GM19397 (cell line): ENCODE data around the gene RGS8.
"Not testable (repeated sequence)": the region's sequence is repeated elsewhere in the genome, so short reads cannot be mapped to it uniquely, and the experiment has no call there.

Experiments used
- ATAC-seq: cut with Tn5 transposase; IDR thresholded peaks from one replicate; pipeline ENCODE4 v1.9.1; 2021; ENCODE audit warnings: mild to moderate bottlenecking, moderate library complexity; ENCODE audit not compliant: unreplicated experiment

RGS8 gene

DNA sequence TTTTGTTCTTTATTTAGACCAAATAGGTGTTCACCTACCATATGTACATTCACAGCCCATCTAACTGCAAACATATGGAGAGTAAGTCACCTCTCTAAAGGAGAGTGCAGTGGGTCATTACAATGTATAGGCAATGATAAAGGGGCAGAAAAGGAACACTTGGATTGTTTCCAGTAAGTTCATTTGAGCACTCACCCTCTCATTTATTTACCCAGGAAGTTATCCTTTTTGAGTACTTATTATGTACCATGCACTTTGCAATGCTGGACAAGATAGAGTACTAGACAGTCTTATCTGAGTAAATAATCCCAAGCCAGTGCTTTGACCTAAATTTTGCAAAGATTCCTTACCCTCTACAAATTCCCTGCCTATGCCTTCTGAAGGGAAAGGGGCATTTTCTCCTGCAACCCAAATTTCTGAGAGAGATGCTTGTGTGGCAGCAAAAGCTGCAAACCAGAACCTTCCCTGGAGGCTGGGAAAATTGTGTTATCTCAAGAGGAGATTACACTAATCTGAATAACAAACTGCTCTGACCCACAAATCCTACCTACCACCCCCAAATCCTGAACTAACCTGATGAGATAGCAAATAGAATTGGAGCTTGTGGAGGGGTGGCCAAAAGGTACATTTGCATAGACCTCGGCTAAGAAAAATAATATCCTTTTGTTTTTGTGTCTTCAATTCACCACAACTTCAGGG lies 18.6 kb upstream of the RGS8 start:
- ATAC-seq, result no peak

DNA sequence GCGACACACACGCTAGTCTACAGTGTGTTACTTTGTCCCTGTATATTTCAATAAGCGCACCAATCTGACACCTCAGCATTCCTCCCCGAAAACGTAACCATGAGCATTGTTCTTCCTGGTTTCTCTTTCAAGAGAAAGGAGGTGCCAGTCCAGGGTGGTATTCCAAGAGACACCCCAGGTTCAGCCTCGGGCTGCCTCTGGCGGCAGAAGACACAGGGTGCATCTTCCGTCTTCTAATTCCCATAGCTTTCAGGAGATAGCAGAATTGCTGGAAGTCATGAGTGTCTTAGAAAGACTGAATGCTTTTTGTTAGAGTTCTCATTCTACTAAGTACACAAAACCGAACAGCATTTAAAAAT lies 15.9 kb upstream of the RGS8 start:
- ATAC-seq, result no peak

DNA sequence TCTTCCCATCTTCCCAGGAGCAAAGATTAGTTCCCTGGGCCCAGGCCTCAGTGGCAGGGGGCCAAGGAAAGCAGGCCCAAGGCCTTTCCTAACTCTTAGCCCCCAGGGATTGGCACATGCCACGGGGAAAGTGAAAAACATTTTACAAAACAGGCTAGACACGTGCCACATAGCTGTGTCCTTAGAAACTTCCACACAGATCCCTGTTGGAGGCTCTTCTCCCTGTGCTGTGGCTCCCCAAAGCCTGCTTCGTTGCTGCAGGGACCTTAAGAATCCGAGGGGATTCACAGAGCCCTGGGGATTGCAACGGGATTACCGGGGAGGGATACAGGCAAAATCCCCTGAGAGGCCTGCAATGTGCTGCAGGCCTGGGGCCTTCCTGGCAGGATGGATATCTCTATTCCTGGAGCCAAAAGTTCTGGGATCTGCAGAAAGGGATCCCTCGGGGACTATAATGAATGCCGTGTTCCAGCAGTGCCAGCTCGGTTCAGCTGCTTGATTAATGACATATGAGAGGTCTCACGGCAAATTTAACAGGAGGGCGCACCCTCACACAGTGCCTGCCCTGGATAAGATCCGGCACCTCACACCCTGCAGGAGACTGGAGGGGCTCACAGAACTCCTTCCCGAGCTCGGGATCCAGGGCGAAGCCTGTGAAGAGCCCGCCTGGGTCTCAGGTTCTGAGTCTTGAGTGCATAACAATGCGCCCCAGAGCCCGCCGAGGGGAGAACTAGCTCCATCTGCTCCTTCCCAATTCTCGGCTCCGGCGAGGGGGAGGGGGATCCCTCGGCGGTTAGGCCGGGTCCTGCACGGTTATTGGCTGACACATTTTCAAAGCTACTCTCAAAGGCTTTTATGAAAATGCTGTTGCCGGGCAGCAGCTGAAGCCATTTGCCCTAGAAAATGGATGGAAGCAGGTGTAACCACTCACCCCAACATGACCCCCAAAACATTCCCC lies 15.3 kb upstream of the RGS8 start:
- ATAC-seq, result no peak

DNA sequence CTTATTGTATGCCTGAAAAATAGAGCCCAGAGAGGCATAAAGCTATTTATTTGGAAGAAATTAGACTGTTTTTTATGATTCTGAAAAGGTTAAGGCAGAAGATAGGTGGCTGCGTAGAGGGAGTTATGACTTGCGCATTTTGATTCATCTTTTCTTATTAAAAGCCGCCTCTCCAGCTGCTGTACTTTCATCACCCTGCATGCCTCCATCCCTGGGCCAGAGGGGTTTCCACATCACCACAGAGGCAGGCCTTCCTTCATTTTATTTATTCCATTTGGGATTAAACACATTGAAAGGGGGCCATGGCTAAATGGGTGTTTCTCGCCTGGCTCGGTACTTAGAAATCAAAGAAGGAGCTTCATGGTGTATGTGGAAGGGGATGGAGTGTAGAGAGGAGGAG lies 14.6 kb upstream of the RGS8 start:
- no peak for ATAC-seq

GRCh38 chr1:182693139-182693538 lies 8.8 kb upstream of the RGS8 start:
- not testable (repeated sequence) for ATAC-seq

- no peak for ATAC-seq
Observed at GRCh38 chr1:182690886-182691443, 6.6 kb upstream of the RGS8 start.

DNA sequence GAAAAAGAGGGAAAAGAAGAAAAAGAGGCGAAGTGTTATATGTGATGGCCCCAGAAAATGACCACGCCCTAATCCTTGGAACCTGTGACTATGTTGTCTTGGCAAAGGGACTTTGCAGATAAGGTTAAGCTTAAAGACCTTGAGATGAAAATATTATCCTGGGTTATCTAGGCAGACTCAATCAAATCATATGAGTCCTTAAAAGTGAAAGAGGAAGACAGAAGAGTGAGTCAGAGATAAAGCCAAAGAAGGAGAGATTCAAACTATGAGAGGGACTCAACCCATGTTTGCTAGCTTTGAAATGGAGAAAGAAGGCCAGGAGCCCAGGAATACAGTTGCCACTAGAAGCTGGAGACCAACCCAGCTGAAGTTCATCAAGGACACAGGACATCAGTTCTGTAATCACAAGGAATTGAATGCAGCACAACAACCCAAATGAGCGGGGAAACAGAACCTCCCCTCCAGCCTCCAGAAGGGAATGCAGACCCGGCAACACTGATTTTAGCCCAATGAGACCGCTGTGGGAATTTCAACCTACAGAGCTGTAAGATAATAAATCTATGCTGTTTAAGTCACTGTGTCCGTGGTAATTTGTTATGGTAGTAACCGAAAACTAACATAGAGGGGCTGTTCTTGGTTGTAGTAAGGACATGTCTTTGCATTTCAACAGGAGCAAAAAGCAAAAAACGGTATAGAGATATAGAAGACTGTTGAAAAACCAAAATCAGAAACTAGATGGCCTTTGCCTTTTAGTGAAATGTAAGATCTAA lies 4.2 kb upstream of the RGS8 start:
- ATAC-seq, result no peak

DNA sequence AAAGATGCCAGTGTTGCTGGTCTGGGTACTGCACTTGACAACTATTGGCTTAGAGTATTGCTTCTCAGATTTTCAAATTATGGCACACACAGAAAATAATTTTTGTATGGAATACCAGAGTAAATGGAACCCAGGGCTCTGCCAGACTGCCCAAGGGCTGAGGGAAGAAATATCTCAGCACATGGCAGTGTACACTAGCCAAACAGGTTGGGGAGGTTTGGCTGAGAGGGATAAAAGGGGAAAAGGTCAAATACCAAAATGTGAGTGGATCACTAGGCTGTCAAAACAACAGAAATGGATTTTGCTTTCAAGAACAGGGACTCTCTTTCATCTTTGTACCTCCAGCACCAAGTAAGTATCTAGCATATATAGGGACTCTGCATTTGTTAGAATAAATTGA lies 3.0 kb upstream of the RGS8 start:
- ATAC-seq, result no peak

- ATAC-seq, result no peak
Observed at GRCh38 chr1:182686446-182686845, 2.1 kb upstream of the RGS8 start.

- no peak for ATAC-seq
Observed at GRCh38 chr1:182685215-182685614, 828 bp upstream of the RGS8 start.

- ATAC-seq, result no peak
Observed at GRCh38 chr1:182682898-182683501, 1.4 kb downstream of the RGS8 start.

- no peak for ATAC-seq
Observed at GRCh38 chr1:182682406-182682805, 2.0 kb downstream of the RGS8 start.

- ATAC-seq, result no peak
Observed at GRCh38 chr1:182681568-182681912, 2.8 kb downstream of the RGS8 start.

DNA sequence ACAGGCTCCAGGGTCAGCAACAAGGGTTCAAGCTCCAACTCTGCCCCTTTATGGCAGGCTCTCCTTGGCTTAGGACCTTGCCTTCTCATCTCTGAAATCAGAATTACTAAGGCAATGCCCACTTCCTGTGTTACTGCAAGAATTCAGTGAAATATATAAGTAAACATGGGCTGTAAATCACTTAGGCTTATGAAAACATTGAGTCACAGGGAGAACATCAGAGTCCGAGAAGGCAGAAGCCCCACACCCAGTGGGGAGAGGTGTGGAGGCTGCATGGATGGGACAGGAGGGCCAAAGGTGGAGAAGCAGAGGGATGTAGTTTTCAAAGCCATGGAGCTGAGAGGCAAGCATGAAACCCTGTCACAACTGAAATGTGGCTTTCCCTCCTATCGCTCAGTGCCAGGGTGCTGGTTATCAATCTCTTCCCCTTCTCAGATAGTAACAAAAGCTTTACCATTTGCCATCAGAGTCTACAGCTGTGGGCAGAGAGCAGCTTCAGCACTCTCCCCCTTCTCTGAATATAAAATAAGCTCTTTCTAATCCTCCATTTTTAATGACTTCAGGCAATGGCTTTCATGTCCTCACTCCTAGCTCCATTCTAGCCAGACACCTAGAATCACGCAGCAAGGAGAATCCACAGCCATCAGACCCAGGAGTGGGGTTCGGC lies 3.4 kb downstream of the RGS8 start:
- no peak for ATAC-seq

DNA sequence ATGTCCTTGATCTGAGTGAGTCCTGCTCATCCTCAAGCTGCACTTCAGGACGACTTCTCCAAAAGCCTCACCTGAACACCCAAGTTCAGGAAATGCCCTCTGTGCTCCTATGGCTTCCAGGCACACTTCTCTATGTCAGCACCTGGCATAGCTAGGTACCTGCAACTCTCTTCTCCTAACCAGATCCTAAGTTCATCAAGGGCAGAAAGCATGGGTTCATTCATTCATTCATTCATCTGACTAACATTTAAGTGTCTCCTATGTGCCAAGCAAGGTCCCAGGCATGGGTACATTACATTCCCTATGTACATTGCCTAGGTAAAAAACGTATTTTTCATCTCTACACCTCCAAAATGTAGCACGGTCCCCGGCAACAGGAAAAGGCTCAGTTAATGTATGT lies 4.0 kb downstream of the RGS8 start:
- ATAC-seq, result no peak

DNA sequence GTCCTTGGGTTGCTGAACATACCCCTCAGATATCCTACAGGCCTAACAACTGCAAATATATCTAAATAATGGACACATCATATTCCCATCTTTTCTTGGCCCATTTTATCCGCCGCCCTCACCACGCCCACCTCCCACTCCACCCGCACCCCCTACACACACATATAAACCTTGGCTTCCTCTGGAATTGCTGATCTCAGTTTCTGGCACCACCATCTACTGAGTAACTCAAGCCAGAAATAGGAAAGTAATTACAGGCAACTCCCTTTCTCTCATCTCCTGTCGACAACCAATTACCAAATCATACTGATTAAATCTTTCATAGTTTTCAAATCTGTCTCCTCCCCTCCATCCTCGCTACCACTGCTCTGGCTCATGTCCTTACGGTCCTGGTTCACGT lies 4.7 kb downstream of the RGS8 start:
- ATAC-seq, result no peak

DNA sequence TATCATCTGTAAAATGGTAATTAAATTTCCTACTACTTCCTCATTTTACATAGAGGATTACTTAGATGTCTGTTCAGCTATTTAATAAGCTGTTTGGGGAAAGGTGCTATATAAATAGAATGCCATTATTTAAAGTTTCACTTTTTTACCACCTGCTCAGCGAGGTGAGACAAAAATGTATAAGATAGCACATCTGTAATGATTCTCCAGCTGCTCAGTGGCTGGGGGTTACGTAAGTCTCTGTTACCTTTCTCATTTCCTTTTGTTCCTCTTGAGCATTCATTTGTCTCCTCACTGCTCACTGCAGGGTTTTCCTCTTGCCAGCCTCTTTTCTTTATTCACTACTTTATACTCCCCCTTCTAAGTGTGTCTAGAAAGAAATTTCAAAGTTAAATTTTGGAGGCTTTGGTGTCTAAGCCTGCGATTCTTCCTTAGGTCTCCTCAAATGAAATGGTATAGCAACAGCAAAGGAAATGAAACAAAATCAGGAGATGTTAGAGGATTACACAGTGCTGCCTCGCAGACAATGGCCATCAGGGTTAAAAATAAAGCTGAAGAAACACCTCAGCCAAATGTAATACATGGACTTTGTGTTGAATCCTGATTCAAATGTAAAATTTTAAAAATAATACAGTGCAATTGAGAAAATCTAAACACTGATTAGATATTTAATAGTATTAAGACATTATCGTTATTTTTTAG lies 6.8 kb downstream of the RGS8 start:
- peak; percentile 84 for ATAC-seq

- ATAC-seq, result no peak
Observed at GRCh38 chr1:182676274-182676673, 8.1 kb downstream of the RGS8 start.

- ATAC-seq, result no peak
Observed at GRCh38 chr1:182674346-182675246, 9.8 kb downstream of the RGS8 start.
